HG03103 (cell line): ENCODE measurements around the gene MPL.

Source experiments
- ATAC-seq: cut with Tn5 transposase; IDR thresholded peaks from one replicate; pipeline ENCODE4 v1.9.1; 2021; ENCODE audit warnings: low read depth; ENCODE audit not compliant: unreplicated experiment

The MPL gene

DNA sequence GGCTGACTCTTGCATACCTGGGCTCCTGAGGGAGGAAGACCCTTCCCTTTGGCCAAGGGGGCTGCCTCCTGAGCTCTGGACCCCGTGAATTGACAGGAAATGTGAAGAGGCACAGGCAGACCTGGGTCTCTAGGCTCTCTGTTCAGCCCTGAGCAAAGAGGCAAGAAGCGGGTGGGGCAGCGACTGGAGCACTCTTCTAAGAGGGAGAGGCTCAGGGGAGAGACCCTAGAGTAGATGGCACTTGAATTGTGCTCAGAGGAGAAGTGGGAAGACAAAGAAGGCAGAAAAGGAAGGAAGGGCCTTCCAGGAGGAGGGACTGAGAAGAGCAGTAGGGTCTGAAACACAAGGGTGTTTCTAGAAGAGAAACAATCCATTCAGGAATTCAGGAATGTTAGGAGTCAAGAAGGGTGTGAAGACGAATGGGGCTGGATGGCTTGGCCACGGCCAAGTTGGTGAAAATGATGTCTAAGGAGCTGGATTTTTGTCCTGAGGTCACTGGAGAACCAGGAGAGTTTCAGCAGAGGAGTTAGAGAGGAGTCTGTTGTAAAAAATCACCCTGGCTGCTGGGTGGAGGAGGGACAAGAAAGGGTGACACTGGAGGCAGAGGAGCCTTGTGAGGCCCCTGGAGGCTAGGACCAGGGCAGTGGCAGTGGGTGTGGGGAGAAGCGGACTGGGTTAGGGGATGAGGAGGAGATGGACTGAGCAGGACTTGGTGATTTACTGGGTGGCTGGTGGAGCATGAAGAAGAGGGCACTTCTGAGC lies 31.5 kb upstream of the MPL start:
- no peak for ATAC-seq

DNA sequence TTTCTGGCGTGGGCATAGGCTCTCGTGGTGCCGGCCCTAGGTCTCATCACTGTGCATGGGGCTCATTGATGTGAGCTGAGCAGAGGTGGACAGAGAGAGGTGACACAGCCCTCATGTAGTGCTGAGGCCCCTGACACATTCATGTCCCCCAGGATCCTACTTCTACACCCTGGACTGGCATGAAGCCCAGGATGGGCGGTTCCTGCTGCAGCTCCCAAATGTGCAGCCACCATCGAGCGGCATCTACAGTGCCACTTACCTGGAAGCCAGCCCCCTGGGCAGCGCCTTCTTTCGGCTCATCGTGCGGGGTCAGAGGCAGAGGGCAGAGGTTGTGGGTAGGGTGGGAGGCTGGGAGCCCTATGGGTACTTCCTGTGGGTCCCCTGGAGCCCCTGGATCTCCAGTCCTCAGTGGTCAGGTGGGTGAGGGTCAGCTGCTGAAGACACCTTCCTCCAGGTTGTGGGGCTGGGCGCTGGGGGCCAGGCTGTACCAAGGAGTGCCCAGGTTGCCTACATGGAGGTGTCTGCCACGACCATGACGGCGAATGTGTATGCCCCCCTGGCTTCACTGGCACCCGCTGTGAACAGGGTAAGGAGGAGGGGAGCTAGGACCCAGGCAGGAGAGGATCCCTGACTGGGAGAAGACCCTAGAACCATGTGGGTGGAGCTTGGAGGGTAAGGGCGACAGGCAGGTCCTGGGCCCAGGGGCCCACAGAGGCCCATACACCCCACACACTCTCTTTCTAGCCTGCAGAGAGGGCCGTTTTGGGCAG lies 30.7 kb upstream of the MPL start:
- no peak for ATAC-seq

DNA sequence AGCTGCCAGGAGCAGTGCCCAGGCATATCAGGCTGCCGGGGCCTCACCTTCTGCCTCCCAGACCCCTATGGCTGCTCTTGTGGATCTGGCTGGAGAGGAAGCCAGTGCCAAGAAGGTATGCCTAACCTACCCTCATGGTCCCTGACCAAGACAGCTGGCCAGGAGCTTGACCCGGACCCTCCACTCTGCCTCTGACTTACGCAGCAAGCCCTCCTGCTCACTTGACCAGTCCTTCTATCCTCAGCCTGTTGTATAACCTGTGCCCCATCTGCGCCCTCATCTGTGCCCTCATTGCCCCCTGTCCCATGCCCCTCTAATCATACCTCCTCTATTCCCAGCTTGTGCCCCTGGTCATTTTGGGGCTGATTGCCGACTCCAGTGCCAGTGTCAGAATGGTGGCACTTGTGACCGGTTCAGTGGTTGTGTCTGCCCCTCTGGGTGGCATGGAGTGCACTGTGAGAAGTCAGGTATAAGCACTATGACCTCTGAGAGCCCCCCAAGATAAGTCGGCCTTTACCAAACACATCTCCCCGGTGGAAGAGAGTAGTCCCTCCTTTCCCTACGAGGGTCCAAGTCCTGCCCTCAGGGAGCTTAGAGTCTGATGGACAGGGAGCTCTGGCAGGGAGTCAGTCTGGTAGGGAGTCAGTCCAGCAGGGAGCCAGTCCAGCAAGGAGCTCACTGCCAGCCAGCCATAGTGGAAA lies 30.0 kb upstream of the MPL start:
- ATAC-seq, result no peak

DNA sequence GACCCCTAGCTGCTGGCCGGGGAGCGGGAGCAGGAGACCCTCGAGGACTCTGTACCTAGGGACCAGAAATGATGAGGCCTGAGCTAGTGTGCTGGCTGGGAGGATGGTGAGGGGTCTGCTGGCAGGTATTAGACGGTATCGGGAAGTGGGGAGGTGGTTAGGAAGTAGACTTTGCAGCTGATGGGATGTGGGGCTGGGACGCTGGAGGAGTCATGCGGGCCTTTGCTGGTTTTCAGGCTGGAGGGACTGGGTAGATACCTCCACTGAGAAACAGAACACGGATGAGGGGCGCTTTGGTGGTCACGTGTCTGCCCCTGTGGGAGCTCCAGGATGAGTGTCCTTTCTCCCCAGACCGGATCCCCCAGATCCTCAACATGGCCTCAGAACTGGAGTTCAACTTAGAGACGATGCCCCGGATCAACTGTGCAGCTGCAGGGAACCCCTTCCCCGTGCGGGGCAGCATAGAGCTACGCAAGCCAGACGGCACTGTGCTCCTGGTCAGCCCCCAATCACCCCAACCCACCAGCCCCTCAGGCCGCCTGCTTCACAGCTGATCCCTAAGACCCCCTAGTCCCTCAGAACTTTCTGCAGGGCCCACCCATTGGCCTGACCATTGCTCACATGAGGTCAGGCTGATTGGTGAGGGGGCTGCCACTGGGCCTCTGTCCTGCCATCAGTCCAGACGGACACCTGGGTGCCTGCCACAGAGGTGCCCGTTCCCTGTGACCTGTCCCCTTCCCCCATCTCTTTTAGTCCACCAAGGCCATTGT lies 28.8 kb upstream of the MPL start:
- no peak for ATAC-seq

DNA sequence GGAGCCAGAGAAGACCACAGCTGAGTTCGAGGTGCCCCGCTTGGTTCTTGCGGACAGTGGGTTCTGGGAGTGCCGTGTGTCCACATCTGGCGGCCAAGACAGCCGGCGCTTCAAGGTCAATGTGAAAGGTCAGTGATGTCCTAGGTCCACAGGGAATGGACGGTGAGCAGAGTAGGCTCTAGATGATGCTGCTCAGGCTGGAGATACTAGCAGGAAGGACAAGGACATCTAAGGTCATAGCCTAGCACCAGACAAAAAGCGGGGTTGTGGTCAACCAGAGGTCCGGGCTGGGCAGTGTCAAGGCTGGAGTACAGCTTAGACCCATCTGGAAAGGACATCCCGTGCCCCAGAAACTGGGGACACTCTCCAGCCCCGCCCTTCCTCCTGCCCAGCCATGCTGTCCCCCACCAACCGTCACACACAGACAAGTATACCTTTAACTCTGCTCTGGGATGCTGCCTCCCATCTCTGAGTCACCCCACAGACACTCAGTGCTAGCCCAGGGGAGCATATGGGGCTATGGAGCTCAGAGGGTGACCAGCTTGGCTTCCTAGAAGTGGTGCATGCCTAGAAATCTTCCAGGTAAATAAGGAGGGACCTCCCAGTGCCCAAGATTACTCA lies 28.1 kb upstream of the MPL start:
- ATAC-seq, result no peak

DNA sequence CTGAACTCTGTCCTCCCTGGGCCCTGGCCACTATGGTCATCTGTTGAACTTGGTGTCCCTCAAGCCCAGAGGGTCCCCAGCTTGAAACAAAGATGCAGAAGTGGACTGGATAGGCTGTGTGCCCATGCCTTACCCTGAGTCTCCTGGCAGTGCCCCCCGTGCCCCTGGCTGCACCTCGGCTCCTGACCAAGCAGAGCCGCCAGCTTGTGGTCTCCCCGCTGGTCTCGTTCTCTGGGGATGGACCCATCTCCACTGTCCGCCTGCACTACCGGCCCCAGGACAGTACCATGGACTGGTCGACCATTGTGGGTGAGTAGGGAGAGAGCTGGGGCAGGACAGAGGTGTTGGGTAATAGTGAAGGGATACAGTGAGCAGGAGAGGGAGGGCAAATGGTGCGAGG lies 26.1 kb upstream of the MPL start:
- ATAC-seq, result no peak

DNA sequence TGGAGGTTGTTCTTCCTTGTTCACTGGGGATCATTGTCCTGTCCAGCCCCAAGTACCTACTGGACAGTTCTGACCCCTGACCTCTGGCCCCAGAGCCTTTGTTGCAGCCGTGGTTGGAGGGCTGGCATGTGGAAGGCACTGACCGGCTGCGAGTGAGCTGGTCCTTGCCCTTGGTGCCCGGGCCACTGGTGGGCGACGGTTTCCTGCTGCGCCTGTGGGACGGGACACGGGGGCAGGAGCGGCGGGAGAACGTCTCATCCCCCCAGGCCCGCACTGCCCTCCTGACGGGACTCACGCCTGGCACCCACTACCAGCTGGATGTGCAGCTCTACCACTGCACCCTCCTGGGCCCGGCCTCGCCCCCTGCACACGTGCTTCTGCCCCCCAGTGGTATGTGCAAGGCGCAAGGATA lies 25.4 kb upstream of the MPL start:
- ATAC-seq, result no peak

DNA sequence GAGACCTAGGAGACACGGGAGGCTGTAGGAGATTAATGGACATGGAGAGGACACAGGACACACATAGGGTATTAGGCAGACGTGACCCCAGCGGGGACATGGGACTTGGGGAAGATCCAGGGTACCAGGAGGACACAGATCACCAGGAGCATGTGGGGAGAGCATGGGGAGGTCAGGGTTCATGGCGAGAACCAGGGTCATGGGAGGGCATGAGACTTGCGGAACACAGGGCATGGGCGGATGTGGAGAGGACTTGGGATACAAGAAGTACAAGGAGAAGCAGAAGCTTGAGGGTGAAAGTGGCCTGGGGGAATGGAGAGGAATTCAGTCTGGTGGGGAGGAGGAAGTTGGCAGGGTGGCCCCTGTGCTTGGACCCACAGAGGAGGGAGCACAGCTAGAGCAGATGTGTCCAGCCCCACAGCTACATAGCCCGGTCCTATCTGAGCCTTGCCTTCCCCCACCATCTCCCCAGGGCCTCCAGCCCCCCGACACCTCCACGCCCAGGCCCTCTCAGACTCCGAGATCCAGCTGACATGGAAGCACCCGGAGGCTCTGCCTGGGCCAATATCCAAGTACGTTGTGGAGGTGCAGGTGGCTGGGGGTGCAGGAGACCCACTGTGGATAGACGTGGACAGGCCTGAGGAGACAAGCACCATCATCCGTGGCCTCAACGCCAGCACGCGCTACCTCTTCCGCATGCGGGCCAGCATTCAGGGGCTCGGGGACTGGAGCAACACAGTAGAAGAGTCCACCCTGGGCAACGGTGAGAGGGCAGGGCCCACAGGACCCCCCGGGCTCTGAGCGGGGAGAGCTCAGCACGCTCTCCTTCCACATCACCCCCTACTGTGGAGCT lies 24.7 kb upstream of the MPL start:
- ATAC-seq, result no peak

DNA sequence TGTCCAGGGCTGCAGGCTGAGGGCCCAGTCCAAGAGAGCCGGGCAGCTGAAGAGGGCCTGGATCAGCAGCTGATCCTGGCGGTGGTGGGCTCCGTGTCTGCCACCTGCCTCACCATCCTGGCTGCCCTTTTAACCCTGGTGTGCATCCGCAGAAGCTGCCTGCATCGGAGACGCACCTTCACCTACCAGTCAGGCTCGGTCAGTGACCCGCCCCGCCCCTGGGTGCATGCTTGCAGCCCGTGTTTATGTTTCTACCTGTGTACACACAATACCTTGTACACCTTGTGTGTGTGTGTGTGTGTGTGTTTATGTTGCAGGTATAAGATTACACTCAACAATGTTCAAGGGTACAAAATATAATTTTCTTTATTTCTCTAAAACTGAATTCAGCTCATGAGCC lies 23.8 kb upstream of the MPL start:
- ATAC-seq, result no peak

DNA sequence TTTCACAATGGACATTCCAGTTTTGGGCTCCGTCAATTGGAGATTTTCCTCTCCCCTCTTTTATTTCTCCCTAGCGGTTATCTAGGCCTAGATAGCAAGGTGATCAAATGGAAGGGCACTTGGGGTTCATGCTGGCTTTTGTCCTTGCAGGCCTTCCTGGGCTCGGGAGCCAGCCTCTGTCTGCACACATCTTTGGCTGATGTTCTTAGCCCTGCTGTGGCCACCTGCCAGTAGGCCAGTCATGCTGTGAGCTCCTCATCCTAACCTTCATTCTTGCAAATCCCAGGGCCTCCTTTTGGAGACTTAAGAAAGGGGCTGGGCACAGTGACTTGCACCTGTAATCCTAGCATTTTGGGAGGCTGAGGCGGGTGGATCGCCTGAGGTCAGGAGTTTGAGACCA lies 23.4 kb upstream of the MPL start:
- ATAC-seq, result no peak

DNA sequence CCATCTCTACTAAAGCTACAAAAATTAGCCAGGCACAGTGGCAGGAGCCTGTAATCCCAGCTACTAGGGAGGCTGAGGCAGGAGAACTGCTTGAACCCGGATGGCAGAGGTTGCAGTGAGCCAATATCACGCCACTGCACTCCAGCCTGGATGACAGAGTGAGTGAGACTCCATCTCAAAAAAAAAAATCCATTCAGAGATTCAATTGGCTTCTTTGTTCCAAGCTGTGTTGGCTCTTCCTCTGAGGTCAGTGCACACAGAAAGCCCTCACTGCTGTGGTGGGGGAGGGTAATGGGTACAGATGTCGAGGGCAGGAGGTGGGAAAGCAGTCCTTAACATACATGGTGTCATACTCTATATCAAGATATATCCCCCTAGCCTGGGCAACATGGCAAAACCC lies 22.1 kb upstream of the MPL start:
- ATAC-seq, result no peak

DNA sequence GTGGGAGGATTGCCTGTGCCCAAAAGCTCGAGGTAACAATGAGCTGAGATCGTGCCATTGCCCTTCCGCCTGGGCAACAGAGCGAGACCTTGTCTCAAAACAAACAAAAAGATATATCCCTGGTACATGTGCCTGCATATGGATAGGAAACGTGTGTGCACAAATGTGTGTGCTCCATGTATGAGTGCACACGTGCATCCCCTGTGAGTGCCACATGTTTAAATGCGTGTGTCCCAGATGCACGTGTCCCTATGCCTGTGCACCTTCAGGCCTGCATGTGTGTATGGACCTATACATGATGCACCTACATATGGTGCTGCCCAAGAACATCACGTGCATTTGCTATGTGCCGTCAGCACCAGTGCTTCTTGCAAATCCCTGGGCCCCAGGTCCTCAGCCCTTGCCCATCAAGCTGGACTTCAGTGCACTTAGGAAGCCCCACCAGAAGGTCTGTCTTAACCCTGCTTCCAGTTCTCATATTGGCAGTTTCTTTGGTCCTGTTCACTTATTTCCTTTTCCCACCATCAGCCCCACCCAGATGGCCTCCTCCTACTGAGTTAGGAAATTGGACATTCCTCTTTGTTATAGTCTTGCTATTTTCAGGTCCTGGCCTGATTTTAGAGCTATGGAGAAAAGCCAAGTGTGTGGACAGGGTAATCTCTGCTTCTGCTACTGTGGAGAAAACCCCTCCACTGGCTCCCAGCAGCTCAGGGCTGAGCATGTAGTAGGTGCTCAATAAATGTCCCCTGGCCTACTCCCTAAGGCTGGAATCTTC lies 21.5 kb upstream of the MPL start:
- ATAC-seq, result no peak

DNA sequence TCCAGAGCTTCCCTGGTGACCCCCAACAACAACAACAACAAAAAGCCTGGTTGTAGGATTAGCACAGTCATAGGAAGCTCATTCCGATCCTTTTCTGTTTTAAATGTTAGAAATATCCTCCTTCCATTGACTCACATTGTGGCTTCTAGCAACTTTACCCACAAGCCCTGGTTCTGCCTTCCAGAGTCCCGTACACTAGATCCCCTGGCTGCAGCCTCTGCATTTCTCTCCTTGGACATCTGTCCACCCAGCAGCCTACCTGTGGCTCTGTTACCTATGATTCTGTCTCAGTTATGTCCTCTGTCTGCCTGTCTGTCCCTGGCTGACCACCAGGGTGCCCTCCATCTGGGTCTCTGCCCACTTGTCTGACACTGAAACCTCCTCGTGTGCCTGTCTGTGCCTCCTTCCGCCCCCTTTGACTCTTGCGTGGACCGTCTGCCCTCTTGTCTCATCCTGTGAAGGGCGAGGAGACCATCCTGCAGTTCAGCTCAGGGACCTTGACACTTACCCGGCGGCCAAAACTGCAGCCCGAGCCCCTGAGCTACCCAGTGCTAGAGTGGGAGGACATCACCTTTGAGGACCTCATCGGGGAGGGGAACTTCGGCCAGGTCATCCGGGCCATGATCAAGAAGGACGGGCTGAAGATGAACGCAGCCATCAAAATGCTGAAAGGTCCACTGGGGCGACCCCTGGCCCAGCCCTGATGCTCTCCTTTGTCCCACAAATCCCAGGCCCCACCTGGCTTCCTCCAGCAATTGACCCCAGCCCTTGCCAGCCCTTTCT lies 20.7 kb upstream of the MPL start:
- ATAC-seq, result no peak

DNA sequence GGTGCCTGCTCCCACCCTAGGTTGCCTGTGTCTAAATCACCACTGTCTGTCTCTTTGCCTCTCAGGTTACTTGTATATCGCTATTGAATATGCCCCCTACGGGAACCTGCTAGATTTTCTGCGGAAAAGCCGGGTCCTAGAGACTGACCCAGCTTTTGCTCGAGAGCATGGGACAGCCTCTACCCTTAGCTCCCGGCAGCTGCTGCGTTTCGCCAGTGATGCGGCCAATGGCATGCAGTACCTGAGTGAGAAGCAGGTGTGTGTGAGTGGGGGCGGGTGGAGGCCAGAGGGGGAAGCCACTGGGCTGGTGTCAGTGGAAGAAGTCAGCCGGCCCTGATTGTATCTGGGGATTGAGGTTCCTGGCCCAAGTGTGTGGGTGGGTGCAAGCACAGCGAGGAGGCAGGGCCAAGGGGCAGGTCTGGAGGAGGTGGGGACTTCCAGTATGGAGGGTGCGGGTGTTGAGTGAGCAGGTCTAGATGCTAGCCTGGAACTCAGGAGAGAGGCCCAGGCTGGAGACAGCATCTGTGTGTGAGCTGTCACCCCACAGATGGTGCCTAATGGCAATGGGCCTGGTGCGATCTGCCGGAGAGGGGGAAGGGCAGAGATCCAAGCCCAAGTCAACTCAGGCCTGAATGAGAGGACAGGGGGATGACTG lies 19.7 kb upstream of the MPL start:
- ATAC-seq, result no peak

DNA sequence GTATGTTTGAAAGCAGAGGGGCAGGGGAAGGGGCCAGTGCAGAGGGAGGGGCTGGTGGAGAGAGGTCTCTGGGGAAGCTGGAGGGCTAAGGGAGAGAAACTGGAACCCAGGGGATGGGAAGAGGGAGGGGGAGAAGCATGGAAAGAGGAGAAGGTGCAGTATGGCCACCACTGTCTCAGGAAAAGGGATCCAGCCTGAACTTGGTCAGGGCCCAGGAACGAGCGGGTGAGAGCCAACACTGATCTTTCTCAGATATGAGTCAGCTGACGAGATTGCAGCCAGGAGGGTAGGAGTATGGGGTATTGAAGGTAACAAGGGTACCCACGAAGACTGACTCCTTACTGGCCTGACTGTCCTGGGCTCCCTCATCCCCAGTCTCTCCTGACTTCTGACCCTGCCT lies 18.8 kb upstream of the MPL start:
- no peak for ATAC-seq

DNA sequence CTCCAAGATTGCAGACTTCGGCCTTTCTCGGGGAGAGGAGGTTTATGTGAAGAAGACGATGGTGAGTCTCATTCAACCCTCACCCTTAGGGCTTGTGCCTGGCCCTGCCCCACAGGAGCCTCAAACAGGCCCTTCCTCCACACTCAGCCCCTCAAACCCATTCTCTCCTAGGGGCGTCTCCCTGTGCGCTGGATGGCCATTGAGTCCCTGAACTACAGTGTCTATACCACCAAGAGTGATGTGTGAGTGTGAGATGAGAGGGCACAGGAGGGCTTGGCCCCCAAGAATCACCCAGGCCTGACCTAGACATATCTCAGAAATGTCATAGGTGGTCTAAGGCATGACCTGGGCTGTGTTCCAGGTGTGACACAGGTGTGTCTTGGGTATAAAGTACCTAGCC lies 18.3 kb upstream of the MPL start:
- no peak for ATAC-seq

DNA sequence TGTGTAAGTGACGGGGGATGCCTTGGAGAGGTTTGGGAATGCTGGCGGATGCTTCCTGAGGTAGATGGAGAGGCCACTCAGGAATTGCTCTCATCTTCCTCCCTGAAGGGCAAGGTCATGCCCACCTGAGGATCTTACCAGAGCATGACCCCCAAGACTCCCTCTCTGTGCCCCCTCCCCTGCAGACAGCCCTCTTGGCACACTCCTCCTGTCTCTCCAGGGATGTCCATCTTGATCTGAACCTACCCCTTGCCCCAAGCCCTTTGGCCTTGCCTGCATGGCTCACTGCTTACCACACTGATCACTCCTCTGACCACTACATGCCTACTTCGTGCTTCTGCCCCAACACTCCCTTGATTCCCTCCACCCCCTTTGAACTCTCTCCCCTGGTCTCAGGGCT lies 17.9 kb upstream of the MPL start:
- ATAC-seq, result no peak
